HUES6 (cell line): ENCODE data around the gene EXOC3L4.

Experiments
- H3K27ac ChIP-seq: 2 replicates; pipeline ENCODE4 v1.7.0; 2013; ENCODE audit warnings: low read depth, mild to moderate bottlenecking, low read length, inconsistent platforms
- H3K27me3 ChIP-seq: 2 replicates; pipeline ENCODE4 v1.6.1; 2013; ENCODE audit warnings: low read length; ENCODE audit not compliant: control insufficient read depth, insufficient read depth
- H3K36me3 ChIP-seq: 2 replicates; pipeline ENCODE4 v1.6.1; 2013; ENCODE audit warnings: low read length; ENCODE audit not compliant: control insufficient read depth, insufficient read depth
- H3K4me1 ChIP-seq: 2 replicates; pipeline ENCODE4 v1.6.1; 2013; ENCODE audit warnings: low read length; ENCODE audit not compliant: control insufficient read depth, insufficient read depth
- H3K4me3 ChIP-seq: 2 replicates; pipeline ENCODE4 v1.5.1; 2013; ENCODE audit warnings: low read depth, low read length
- H3K9ac ChIP-seq: one replicate; pipeline ENCODE4 v1.6.1; 2013; ENCODE audit warnings: mild to moderate bottlenecking, low read length
- H3K9me3 ChIP-seq: 2 replicates; pipeline ENCODE4 v1.6.1; 2013; ENCODE audit warnings: low read depth, low read length; ENCODE audit not compliant: control insufficient read depth, insufficient read depth

Gene EXOC3L4

DNA sequence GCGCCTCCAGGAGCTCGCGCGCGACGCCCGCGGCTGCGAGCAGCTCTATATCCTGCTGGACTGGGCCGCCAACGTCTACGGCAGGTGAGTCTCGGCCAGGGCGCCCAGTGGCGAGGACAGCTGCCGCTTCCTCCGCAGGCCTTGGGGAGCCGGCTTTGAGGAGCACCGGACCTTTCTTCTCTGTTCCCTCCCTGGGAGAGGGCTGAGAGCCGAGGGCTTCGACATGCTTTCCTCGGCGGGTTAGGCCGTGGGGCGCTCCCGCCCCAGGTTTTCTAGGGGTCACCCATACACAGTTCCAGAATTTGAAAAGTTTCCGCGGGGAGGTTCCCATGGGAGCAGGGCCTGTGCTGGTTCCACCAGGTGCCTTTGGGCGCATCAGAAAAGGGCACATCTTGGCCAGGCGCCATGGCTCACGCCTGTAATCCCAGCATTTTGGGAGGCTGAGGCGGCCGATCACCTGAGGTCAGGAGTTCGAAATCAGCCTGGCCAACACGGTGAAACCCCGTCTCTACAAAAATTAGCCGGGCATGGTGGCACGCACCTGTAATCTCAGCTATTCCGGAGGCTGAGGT, 8.2 kb downstream of the EXOC3L4 start:
- Histone ChIP-seq H3K27me3 (peaks cover 50% of the 10 kb centered on the region), H3K9ac (no peak overlapping the region), H3K9me3 (no peaks in the 10 kb centered on the region), H3K27ac (no peak overlapping the region), H3K4me1 (peaks cover 40% of the 10 kb centered on the region), H3K36me3 (no peaks in the 10 kb centered on the region), H3K4me3 (no peak overlapping the region)

DNA sequence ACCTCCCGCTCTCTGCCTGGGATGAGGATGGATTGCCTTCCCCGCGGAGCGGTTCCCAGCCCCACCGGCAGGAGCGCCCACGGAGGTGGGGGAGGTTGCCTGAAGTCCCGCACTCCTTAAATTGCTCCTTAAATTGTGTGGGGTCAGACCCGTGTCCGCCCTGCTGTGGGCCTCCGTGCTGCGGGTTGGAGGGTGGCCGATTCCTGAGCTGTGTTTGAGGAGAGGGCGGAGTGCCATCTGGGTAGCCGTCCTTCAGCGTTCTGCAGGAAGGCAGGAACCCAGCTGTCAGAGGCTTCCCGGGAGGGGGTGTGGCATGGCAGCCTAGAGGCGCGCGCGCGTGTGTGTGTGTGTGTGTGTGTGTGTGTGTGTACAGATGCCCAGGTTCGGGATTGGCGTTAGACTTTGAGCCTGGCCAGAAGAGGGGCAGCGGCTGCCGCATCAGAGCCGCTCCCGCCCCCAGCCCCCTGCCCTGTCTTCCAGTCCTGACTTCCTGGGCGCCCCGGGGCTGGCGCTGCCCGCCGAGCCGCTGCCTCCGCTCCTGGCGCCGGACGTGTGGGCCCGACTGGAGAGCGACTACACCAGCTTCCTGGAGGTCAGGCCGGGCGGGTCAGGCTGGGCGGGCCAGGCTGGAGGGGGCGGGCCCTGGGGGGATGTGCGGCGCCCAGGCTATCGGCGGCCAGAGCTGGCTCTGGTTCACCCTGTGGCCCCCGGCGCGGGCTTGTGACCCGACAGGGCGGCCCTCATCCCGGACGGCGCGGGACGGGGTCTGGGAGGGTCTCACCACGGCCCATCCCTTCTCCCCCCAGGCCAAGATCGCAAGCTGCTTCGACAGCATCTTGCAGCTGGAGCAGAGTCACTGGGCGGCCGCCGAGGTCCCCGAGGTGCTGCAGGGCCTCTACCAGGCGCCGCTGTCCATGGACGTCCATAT, 9.2 kb downstream of the EXOC3L4 start:
- Histone ChIP-seq H3K4me3 (peak overlapping the region; percentile 45), H3K27me3 (peaks cover 50% of the 10 kb centered on the region), H3K4me1 (peaks cover 46% of the 10 kb centered on the region), H3K9me3 (no peaks in the 10 kb centered on the region), H3K27ac (no peak overlapping the region), H3K9ac (no peak overlapping the region), H3K36me3 (no peaks in the 10 kb centered on the region)

DNA sequence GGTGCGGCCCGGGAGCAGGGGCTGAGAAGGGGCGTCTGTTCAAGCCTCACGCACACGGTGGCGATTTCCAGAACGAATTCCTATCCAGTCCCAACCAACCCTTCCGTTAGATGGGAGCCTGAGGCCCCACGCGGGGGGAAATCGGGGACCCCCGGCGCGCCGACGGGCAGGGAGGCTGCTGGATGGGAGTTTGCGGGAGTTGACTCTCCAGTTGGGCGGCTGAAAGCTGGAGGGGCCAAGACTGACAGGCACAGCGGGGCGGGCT, 9.8 kb downstream of the EXOC3L4 start:
- Histone ChIP-seq H3K9ac (no peak overlapping the region), H3K27ac (no peak overlapping the region), H3K4me1 (peaks cover 43% of the 10 kb centered on the region), H3K36me3 (no peaks in the 10 kb centered on the region), H3K4me3 (peak overlapping the region; percentile 45), H3K9me3 (no peaks in the 10 kb centered on the region), H3K27me3 (peaks cover 50% of the 10 kb centered on the region)

DNA sequence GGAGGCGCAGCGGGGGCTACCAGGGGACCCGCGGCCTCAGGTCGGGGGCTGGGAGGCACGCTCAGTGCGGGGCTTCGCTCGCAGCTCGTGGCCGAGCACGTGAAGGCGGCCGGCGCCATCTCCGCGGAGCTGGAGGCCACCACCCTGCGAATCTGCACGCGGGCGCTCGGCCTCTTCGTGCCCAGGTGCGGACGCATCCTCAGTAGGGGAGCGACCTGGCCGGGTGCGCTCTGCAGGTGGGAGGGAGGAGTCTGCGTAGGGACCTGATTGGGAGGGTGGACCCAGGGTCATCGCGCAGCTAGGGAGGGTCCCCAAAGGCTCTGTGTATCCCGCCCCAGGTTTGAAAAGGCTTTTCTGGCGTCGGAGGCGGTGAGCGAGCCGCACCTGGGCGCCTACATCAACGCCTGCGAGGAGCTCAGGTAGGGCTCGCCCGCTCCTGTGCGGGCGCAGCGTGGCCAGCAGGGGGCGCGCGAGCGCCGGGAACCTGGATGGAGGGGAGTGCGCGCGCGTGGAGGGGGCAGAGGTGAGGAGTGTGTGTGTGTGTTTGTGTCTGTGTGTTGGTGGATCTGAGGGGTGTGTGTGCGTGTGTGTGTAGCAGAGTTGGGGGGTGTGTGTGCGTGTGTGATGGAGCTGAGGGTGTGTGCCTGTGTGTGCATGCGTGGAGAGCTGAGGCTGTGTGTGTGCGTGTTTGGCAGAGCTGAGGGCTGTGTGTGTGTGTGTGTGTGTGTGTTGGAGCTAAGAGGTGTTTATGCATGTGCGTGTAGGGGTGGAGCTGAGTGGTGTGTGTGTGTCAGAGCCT, 10.3 kb downstream of the EXOC3L4 start:
- peaks cover 50% of the 10 kb centered on the region for H3K27me3 ChIP-seq
- no peak overlapping the region for H3K9ac ChIP-seq
- H3K9me3 ChIP-seq = no peaks in the 10 kb centered on the region
- no peaks in the 10 kb centered on the region for H3K36me3 ChIP-seq
- no peak overlapping the region for H3K27ac ChIP-seq
- peak overlapping the region; percentile 45 for H3K4me3 ChIP-seq
- peaks cover 41% of the 10 kb centered on the region for H3K4me1 ChIP-seq

DNA sequence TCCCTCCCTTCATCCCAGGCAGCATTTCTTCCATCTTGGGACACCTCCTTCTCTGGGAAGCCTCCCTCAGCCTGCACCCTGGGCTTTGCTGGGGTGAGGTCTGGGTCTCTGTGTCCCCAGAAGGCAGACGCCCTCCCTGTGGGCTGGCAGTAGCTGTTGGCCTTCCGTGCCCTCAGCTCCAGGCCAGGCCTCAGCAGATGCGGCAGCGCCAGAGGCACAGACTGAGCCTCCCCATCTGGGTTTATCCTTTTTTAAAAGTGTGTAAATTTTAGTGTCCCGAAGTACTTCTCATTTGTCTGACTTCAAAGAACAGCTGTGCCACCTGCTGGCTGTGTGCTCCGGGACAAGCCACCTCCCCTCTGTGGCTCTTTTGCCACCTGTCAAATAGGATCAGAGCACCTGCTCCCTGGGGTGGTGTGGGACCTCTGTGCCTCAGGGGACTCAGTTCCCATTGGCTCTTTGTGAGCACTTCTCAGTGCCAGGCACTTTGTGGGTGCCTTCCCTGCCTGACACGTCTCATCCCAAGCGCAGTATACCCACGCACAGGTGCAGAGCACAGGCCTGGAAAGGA, 11.1 kb downstream of the EXOC3L4 start:
- H3K9ac ChIP-seq = no peak overlapping the region
- H3K4me1 ChIP-seq = peaks cover 41% of the 10 kb centered on the region
- H3K36me3 ChIP-seq = no peaks in the 10 kb centered on the region
- no peak overlapping the region for H3K4me3 ChIP-seq
- peaks cover 50% of the 10 kb centered on the region for H3K27me3 ChIP-seq
- no peak overlapping the region for H3K27ac ChIP-seq
- no peaks in the 10 kb centered on the region for H3K9me3 ChIP-seq

DNA sequence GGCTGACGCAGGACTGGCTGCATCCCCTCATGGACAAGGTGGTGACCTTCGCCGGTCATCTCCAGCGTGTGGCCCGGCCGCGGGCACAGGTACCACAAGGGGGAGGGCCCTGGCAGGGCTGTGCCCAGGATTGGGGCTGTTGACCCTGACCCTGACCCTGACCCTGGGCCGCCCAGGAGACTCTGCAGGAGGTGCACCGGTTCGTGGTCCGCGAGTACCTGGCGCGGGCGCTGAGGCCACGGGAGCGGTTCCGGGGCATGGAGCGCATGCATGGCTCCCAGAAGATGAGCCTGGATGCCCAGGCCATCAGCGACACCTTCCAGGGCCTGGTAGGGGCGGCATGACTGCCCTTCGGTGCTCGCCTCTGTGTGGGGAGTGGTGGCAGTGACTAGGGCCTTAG, 12.9 kb downstream of the EXOC3L4 start:
- peaks cover 56% of the 10 kb centered on the region for H3K4me1 ChIP-seq

DNA sequence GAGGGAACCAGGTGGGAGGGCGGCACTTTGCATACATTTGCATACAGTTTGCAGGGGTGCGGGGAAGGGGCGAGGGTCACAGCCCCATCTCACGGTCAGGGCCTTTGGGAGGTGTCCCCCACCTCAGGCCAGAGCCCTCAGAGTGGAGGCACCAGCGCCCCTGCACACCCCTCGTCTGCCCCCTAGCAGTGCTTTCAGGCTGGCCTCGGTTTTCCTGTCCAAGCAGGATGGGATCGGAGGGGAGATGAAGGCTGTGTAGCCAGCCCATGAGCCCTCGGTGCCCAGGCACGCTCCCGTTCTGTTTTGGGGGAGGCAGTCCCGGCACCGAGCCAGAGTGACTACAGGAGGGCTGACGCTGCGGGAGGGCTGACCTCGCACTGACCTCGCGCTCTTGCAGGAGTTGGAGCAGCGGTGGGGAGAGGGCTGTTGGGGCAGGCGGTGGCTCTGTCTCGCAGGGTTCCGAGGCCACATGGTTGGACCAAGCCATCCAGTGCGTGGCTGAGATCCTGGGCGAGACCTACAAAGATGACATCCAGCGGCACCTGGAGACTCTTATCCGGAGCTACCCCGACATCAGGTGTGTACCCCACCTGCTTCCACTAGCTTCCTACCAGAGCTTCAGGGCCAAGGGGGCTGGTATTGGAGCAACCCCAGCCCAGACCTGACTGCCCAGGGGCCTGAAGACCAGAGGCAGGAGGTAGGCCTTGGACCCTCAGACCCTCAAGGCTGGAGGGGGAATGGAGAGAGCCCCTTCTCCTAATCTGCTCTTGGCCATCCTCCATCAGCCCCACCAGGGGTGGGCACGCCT, 13.6 kb downstream of the EXOC3L4 start:
- no peaks in the 10 kb centered on the region for H3K36me3 ChIP-seq
- H3K4me1 ChIP-seq = peaks cover 63% of the 10 kb centered on the region
- H3K4me3 ChIP-seq = peak overlapping the region; percentile 26; the same call in 1 of the 2 replicates
- H3K27me3 ChIP-seq = peaks cover 30% of the 10 kb centered on the region
- no peaks in the 10 kb centered on the region for H3K9me3 ChIP-seq
- H3K9ac ChIP-seq = peak overlapping the region; percentile 32
- peak overlapping the region; percentile 10; the same call in 1 of the 2 replicates for H3K27ac ChIP-seq

More for the DNA sequence above, 12.9 kb downstream of the EXOC3L4 start:
- H3K36me3 ChIP-seq = no peaks in the 10 kb centered on the region
- H3K9ac ChIP-seq = no peak overlapping the region
- H3K9me3 ChIP-seq = no peaks in the 10 kb centered on the region
- H3K4me3 ChIP-seq = no peak overlapping the region
- peaks cover 37% of the 10 kb centered on the region for H3K27me3 ChIP-seq
- H3K27ac ChIP-seq = no peak overlapping the region

DNA sequence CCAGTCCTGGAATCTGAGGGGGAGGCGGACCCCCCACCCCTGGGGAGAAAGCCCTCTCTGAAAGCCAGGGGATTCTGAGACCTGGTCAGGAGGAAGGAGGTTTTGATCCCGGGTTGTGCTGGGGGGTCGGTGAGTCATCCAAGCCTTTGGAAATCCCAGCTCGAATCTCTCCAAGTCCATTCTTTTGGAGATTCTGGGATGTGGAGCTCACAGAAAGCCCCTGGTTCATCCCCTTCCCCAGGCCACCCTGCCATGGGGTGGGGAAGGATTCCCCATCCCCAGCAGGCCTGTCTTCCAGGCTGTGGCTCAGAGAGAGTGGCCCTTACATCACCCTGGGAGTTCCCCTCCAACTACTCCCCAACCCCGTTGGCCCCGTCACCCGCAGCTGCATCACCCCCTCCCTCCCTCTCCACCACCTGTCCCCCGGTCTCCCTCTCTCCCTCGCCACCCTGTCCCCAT, 14.3 kb downstream of the EXOC3L4 start:
- peaks cover 60% of the 10 kb centered on the region for H3K4me1 ChIP-seq
- peaks cover 24% of the 10 kb centered on the region for H3K27me3 ChIP-seq
- peak overlapping the region; percentile 32 for H3K9ac ChIP-seq
- peak overlapping the region; percentile 10; the same call in 1 of the 2 replicates for H3K27ac ChIP-seq
- peak overlapping the region; percentile 26; the same call in 1 of the 2 replicates for H3K4me3 ChIP-seq
- H3K36me3 ChIP-seq = no peaks in the 10 kb centered on the region
- H3K9me3 ChIP-seq = no peaks in the 10 kb centered on the region

DNA sequence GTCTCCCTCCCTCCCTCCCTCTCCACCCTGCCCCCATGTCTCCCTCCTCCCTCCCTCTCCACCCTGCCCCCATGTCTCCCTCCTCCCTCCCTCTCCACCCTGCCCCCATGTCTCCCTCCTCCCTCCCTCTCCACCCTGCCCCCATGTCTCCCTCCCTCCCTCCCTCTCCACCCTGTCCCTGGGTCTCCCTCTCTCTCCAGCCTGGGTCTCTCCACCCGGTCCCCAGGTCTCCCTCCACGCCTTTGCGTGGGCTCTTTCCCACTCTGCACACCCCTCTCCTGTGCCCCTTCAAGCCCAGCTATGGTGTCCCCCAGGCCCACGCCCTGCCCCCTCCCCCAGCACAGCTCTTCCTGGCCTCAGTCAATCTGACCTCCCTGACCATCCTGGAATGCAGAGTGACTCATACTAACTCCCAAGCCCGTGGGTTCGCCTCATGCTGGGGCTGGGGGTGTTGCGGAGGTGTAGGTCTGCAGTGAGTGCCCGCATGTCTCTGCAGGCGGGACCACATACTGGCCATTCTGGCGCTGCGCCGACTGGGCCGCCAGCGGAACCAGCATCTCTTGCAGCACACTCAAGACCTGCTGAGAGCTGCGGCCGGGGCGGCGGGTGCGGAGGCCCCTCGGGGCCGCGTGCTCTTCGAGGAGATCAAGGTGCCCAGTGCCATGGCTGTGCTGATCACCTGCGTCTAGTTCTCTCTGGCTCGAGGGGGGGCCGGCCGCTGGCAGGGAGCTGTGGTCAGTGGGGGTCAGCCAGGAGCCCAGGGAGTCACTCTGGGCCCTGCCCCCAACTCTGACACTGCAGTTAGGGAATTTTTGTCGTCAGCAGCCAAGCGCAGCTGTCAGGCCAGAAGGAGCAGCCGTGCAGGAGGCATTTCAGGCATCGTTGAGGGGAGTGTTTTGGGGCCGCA, 15.3 kb downstream of the EXOC3L4 start:
- Histone ChIP-seq H3K36me3 (no peaks in the 10 kb centered on the region), H3K27me3 (peaks cover 14% of the 10 kb centered on the region), H3K4me3 (peak overlapping the region; percentile 46), H3K4me1 (peaks cover 52% of the 10 kb centered on the region), H3K9me3 (no peaks in the 10 kb centered on the region), H3K9ac (peak overlapping the region; percentile 76), H3K27ac (peak overlapping the region; percentile 87)
